Activated CD4-positive, alpha-beta memory T cell treated with anti-CD3 and anti-CD28 coated beads, Interleukin-2, amount 10 ng/mL, durations not matched to agents 7 days and 5 days (primary cell): ENCODE results near the gene FALEC. TPM values are rescaled to one million over a fixed set of nuclear protein-coding genes. Genes with fewer than 3 reads are reported as not detected.

Experiments used
- CTCF ChIA-PET: fragments of 350-600 bp; sonication (Branson Sonifier 250); formaldehyde crosslinking; loops from one replicate; lab custom pipeline; 2021; ENCODE audit warnings: antibody characterized with exemption, inconsistent platforms; lab: Charles Lee
- POLR2A ChIA-PET: fragments of 350-600 bp; sonication (Branson Sonifier 250); formaldehyde crosslinking; loops from one replicate; lab custom pipeline; 2021; ENCODE audit warnings: antibody characterized with exemption; lab: Charles Lee
- DNase-seq: peaks from one replicate; pipeline ENCODE4 v3.0.0-alpha.2; 2020
- H3K27ac Mint-ChIP-seq: one replicate; pipeline ENCODE4 v1.8.0; 2021; ENCODE audit warnings: mild to moderate bottlenecking, mixed read lengths
- H3K27me3 Mint-ChIP-seq: one replicate; pipeline ENCODE4 v1.8.0; 2021; ENCODE audit warnings: mixed read lengths
- H3K36me3 Mint-ChIP-seq: one replicate; pipeline ENCODE4 v1.8.0; 2021; ENCODE audit warnings: low read depth, mixed read lengths
- H3K4me1 Mint-ChIP-seq: one replicate; pipeline ENCODE4 v1.8.0; 2021; ENCODE audit warnings: mixed read lengths
- H3K4me3 Mint-ChIP-seq: one replicate; pipeline ENCODE4 v1.8.0; 2021; ENCODE audit warnings: mild to moderate bottlenecking, mixed read lengths
- H3K9me3 Mint-ChIP-seq: one replicate; pipeline ENCODE4 v1.8.0; 2021; ENCODE audit warnings: mixed read lengths
- total RNA-seq, 2 experiments: library from RNA; stranded (reverse); gene quantifications; one replicate each; pipeline ENCODE4 v1.2.3, GENCODE V29; 2021

Gene FALEC
- total RNA-seq, 2 experiments from 2014 or later, result not detected

DNA sequence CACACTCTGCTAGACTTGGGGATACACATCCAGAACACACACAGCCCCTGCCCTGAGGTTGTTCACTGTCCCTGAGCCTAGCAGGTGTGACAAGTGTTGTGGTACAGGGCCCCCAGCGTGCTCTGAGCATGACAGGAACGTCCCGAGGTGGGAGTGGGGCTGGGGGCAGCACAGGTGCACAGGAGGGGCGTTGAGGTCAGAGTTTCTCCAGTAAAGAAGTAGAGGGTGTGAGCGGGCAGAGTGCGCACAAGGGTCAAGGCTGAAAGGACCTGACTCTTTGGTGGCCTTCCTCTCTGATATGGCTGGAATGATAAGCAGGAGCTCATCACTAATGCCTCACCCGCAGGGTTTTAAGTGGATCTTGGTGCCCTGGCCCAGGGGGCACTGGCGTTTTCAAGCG is 1.3 kb upstream of the FALEC start:
- no peak overlapping the region for H3K27ac Mint-ChIP-seq
- no peaks in the 10 kb centered on the region for H3K9me3 Mint-ChIP-seq
- no peaks in the 10 kb centered on the region for H3K36me3 Mint-ChIP-seq
- CTCF ChIA-PET, result no interaction called here
- H3K4me1 Mint-ChIP-seq, result peaks cover 29% of the 10 kb centered on the region
- DNase-seq, result no peak
- H3K27me3 Mint-ChIP-seq, result no peaks in the 10 kb centered on the region
- peak overlapping the region; percentile 75 for H3K4me3 Mint-ChIP-seq
- POLR2A ChIA-PET, result interaction anchor here (1.0 to 4.1 kb wide), 3 partner anchors 21 to 49 kb away, joined by 3 to 45 read pairs (median 10); partner anchors contain the start of gene TARS2

DNA sequence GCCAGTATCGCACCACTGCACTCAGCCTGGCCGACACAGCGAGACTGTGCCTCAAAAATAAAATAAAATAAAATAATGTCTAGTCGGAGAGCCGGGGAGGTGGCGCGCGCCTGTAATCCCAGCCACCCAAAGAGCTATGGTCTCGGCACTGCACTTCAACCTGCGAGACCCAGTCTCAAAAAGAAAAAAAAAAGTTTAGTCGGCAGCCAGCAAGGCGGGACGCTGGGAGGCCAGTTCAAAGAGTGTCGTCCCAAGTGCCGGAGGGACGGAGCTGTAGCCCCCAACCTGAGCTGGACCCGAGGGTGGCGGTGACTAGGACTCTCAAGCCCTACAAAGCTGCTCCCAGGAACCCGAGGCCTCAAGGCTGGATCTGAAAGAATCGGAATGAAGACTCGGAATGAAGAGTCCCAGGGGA is 632 bp upstream of the FALEC start:
- no peaks in the 10 kb centered on the region for H3K36me3 Mint-ChIP-seq
- CTCF ChIA-PET, result interaction anchor here (0.6 to 3.4 kb wide), 9 partner anchors 17 to 259 kb away, joined by 3 to 22 read pairs (median 6); no protein-coding TSS in a partner anchor
- peak overlapping the region; percentile 75 for H3K4me3 Mint-ChIP-seq
- POLR2A ChIA-PET, result interaction anchor here (0.9 to 4.1 kb wide), 7 partner anchors 17 to 411 kb away, joined by 3 to 45 read pairs (median 4); partner anchors contain the start of genes SETDB1 and TARS2
- H3K9me3 Mint-ChIP-seq, result no peaks in the 10 kb centered on the region
- DNase-seq, result no peak
- no peaks in the 10 kb centered on the region for H3K27me3 Mint-ChIP-seq
- peak overlapping the region; percentile 56 for H3K27ac Mint-ChIP-seq
- H3K4me1 Mint-ChIP-seq, result peaks cover 29% of the 10 kb centered on the region

DNA sequence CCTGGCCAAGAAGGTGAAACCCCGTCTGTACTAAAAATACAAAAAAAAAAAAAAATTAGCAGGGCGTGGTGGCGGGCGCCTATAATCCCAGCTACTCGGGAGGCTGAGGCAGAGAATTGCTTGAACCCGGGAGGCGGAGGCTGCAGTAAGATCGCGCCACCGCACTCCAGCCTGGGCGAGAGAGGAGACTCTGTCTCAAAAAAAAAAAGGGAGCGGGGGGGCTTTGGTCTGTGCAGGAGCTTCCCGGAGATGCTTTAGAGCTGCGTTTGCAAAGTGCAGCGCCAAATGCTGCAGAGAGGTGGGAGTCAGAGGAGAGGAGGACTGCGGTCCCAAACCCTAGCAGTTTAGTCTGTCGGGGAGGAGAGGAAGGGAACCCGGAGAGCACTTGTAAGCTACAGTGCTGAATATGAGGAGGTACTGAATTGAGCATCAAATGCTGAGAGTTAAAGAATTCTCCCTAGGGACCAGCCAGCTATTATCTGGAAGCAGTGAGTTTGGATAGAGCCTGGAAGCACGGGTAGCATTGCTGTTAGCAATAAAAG is 569 bp downstream of the FALEC start:
- Mint-ChIP-seq H3K36me3 (no peaks in the 10 kb centered on the region), H3K4me1 (peaks cover 23% of the 10 kb centered on the region), H3K27ac (no peak overlapping the region), H3K4me3 (peak overlapping the region; percentile 75), H3K9me3 (no peaks in the 10 kb centered on the region), H3K27me3 (peaks cover 2% of the 10 kb centered on the region)
- DNase-seq, result no peak
- ChIA-PET POLR2A (interaction anchor here (0.6 to 4.1 kb wide), 11 partner anchors 8 to 282 kb away, joined by 3 to 45 read pairs (median 4); partner anchors contain the start of genes ECM1, MCL1, RPRD2 and TARS2), CTCF (interaction anchor here (0.6 to 3.4 kb wide), 17 partner anchors 13 to 262 kb away, joined by 3 to 22 read pairs (median 5); no protein-coding TSS in a partner anchor)

DNA sequence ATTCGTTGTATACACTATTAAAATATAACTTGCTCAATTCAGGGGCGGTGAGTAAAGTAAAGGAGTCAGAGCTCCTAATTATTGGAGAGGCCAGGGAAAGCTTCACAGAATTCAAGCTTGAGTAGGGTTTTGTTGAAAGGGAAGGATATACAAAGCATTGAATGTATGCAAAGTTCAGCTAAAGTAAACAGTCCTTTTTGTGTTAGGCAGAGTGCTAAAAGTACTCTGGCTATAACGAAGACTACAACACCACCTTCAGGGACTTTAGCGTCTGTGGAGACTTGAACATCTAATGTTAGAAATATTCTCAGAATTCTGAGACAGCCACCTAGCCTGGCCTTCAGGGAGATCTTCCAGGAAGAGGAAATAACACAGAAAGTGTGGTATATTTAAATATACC is 1.1 kb downstream of the FALEC start:
- no peak overlapping the region for H3K27ac Mint-ChIP-seq
- no peaks in the 10 kb centered on the region for H3K36me3 Mint-ChIP-seq
- no peaks in the 10 kb centered on the region for H3K9me3 Mint-ChIP-seq
- ChIA-PET CTCF (interaction anchor here (0.6 to 3.4 kb wide), 16 partner anchors 13 to 261 kb away, joined by 3 to 22 read pairs (median 5); no protein-coding TSS in a partner anchor), POLR2A (interaction anchor here (0.7 to 4.1 kb wide), 9 partner anchors 9 to 282 kb away, joined by 3 to 45 read pairs (median 4); partner anchors contain the start of genes ECM1, MCL1, RPRD2 and TARS2)
- H3K4me1 Mint-ChIP-seq, result peaks cover 26% of the 10 kb centered on the region
- H3K27me3 Mint-ChIP-seq, result peaks cover 2% of the 10 kb centered on the region
- H3K4me3 Mint-ChIP-seq, result peak overlapping the region; percentile 75
- no peak for DNase-seq

DNA sequence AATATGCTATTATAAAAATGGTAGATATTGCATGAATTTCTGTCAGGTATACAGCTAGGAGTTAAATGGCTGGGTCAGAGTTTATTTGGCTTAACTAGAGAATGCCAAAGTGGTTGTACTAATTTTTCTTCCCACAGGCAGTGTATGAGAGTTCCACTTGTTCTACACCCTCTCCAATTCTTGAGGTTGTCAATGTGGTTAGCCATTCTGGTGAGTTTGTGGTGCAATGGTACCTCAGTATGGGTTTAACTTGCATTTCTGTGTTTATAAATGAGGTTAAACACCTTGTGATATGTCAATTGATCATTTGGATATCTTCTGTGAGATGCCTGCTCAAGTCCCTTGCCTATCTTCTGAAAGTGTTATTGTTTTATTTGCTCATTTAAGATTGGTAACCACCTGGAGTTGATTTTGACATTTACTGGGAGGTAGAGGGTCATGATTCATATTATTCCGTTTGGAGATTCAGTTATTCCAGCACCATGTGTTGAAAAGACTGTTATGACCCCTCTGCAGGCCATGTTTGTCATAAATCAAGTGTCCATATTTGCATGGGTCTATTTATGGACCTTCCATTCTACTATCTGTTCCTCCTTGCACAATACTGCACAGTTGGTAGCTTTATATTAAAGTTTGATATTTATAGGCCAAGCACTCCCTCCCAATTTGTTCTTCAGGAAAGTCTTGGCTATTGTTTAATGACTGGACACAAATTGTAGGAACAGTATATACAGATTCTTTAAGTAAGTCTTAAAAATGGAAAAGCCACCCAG is 5.8 kb downstream of the FALEC start:
- CTCF ChIA-PET, result interaction anchor here (0.6 to 1.7 kb wide), 2 partner anchors 11 to 20 kb away, joined by 4 to 7 read pairs; no protein-coding TSS in a partner anchor
- Mint-ChIP-seq H3K4me3 (no peak overlapping the region), H3K4me1 (peaks cover 11% of the 10 kb centered on the region), H3K36me3 (no peaks in the 10 kb centered on the region), H3K9me3 (no peaks in the 10 kb centered on the region), H3K27ac (no peak overlapping the region), H3K27me3 (peaks cover 2% of the 10 kb centered on the region)
- POLR2A ChIA-PET, result no interaction called here
- DNase-seq, result no peak

DNA sequence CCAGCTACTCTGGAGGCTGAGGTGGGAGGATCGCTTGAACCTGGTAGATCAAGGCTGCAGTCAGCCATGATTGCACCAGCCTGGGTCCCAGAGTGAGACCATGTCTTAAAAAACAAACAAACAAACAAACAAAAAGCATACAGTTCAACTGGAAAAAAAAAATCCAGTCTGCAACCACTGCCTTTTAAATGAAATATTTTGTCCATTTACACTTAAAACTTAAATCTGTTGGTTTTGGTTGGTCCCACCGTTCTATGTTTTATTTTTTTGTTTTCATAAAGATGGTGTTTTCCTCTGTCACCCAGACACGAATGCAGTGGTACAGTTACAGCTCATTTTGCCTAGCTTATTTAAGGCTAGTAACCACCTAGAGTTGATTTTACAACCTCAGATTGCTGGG is 9.8 kb downstream of the FALEC start:
- CTCF ChIA-PET, result interaction anchor here (1.1 to 1.2 kb wide), 2 partner anchors 8 to 23 kb away, joined by 3 read pairs; no protein-coding TSS in a partner anchor
- Mint-ChIP-seq H3K36me3 (no peaks in the 10 kb centered on the region), H3K27ac (no peak overlapping the region), H3K4me1 (peaks cover 4% of the 10 kb centered on the region), H3K27me3 (no peaks in the 10 kb centered on the region), H3K4me3 (no peak overlapping the region), H3K9me3 (no peaks in the 10 kb centered on the region)
- POLR2A ChIA-PET, result no interaction called here
- no peak for DNase-seq

DNA sequence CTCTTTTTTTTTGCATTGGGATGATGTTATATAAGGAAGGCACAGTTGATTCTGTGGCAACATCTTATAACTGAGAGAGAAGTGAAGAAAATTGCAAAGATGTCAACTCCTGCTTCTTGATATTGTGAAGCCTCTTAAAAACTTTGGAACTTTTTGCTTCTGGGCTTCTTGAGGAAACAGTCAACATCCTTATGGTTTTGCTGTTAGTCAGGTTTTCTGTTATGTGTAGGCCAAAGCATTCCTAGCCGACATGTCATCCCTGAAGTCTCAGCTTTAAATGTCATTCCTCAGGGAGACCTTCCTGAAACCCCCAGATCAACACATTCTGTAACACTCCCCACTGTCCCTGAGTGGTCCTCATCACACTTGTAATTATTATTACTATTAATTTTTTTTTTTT is 12.6 kb downstream of the FALEC start:
- DNase-seq, result no peak
- no peaks in the 10 kb centered on the region for H3K9me3 Mint-ChIP-seq
- no peaks in the 10 kb centered on the region for H3K4me1 Mint-ChIP-seq
- no peaks in the 10 kb centered on the region for H3K27me3 Mint-ChIP-seq
- no peaks in the 10 kb centered on the region for H3K36me3 Mint-ChIP-seq
- H3K4me3 Mint-ChIP-seq, result no peak overlapping the region
- no peak overlapping the region for H3K27ac Mint-ChIP-seq
- ChIA-PET CTCF (no interaction called here), POLR2A (no interaction called here)

DNA sequence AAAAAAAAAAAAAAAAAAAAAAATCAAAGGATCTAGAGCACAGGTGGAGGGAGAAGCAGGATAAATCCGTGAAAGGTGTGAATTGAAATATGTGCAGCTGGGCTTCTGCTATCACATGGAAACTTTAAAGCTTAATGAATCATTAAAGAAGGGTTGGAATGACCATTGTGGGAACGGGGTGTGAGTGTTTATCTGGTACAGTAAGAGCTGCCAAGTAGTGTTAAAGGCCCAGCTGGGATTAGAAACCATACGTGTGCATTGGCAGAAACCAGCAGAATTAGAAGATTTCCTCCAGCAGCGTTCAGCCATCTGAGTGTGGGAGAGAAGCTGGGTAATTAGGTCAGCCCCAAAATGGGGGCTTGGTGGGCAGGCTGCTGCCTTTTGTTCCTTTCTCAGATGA is 13.5 kb downstream of the FALEC start:
- CTCF ChIA-PET, result interaction anchor here (0.5 to 1.3 kb wide), 2 partner anchors 13 to 16 kb away, joined by 3 to 4 read pairs; no protein-coding TSS in a partner anchor
- H3K36me3 Mint-ChIP-seq, result no peaks in the 10 kb centered on the region
- POLR2A ChIA-PET, result no interaction called here
- no peak overlapping the region for H3K4me3 Mint-ChIP-seq
- H3K9me3 Mint-ChIP-seq, result no peaks in the 10 kb centered on the region
- DNase-seq, result no peak
- no peak overlapping the region for H3K27ac Mint-ChIP-seq
- H3K4me1 Mint-ChIP-seq, result no peaks in the 10 kb centered on the region
- H3K27me3 Mint-ChIP-seq, result no peaks in the 10 kb centered on the region

DNA sequence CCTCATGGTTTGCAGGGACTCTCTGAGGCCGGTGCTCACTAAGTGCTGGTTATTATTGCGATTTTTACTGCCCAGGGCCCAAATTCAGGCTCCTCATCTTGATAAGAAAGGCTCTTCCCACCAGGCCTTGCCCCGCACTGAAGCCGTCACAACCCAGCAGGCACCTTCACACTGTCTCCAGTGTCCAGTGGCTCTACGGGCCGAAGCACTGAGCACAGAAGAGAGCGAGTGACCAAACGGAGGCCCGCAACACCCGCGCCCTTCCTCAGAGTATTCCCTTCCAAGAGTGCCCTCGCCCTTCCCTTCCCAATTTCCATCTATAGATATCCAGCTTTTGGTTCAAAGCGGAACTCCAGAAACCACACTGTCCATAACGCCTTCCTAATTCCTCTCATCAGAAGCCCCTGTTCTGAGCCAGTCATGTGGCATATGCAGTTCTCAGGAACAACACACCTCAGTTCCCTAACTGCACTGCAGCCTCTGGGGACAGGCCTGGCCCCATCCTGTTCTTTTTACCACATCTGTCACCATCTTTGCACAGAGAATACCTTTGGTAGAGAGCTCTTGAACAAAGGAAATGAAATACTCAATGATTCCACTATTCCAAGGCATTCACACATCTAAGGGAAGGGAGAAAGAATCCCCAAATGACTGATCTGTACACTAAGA is 15.1 kb downstream of the FALEC start:
- Mint-ChIP-seq H3K27ac (no peak overlapping the region), H3K27me3 (no peaks in the 10 kb centered on the region), H3K9me3 (no peaks in the 10 kb centered on the region), H3K4me1 (no peaks in the 10 kb centered on the region), H3K4me3 (no peak overlapping the region), H3K36me3 (no peaks in the 10 kb centered on the region)
- DNase-seq, result no peak
- ChIA-PET POLR2A (interaction anchor here (1.0 kb wide), 1 partner anchor 15 kb away, joined by 4 read pairs; the partner anchor contains the start of gene FALEC), CTCF (interaction anchor here (0.5 to 2.1 kb wide), 4 partner anchors 12 to 65 kb away, joined by 3 to 4 read pairs (median 4); partner anchors contain the start of gene FALEC)

DNA sequence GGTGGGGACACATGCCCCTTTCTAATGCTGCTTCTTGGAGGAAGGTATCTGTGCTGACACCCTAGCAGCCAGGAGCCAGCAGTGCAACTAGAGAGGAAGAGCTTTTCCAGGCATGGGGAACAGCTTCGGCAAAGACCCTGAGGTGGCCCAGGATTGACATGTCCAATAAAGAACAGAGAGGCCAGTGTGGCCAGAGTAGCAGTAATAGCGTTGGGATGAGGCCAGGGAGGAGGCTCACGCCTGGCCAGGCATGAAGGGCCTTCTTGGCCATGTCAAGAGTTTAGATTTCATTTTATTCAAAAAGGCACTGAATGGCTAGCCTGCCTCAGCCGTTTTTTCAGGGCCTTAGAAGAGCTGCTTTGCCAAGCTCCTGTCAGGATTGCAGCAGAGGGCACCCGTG is 17.3 kb downstream of the FALEC start:
- CTCF ChIA-PET, result interaction anchor here (0.6 to 2.7 kb wide), 22 partner anchors 8 to 389 kb away, joined by 3 to 20 read pairs (median 3); partner anchors contain the start of genes ENSA and FALEC
- Mint-ChIP-seq H3K4me1 (no peaks in the 10 kb centered on the region), H3K4me3 (no peak overlapping the region), H3K27me3 (no peaks in the 10 kb centered on the region), H3K9me3 (no peaks in the 10 kb centered on the region), H3K27ac (no peak overlapping the region), H3K36me3 (no peaks in the 10 kb centered on the region)
- POLR2A ChIA-PET, result interaction anchor here (1.5 kb wide), 1 partner anchor 46 kb away, joined by 6 read pairs; the partner anchor contains the start of gene TARS2
- no peak for DNase-seq

DNA sequence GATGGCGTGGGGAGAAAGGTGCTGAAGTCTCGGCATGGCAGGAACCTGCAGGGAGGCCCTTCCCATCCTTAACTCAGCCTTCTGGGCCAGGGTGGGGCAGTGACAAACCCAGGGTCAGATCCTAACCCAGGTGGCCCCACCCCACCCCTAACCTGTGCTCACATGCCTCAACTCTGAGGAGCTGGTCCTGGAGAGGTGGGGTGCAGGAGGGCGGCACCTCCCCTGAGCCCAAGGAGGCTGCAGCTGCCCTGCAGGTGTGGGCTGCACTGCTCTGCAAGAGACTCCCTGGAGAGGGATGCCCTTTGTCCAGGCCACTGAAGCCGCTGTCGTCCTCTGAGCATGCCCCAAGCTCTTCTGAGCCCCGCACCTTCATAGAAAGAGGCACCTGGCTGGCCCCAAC is 18.4 kb downstream of the FALEC start:
- DNase-seq, result no peak
- no peaks in the 10 kb centered on the region for H3K27me3 Mint-ChIP-seq
- H3K36me3 Mint-ChIP-seq, result no peaks in the 10 kb centered on the region
- no peak overlapping the region for H3K27ac Mint-ChIP-seq
- no peaks in the 10 kb centered on the region for H3K4me1 Mint-ChIP-seq
- POLR2A ChIA-PET, result no interaction called here
- H3K9me3 Mint-ChIP-seq, result no peaks in the 10 kb centered on the region
- no peak overlapping the region for H3K4me3 Mint-ChIP-seq
- CTCF ChIA-PET, result interaction anchor here (1.1 to 2.5 kb wide), 3 partner anchors 9 to 278 kb away, joined by 3 to 7 read pairs (median 3); no protein-coding TSS in a partner anchor
